GM18519 (cell line): ENCODE data around the gene PSMD12.
A peak's percentile ranks its signal among the peaks of the same experiment; 100 is the strongest.
"Not testable (repeated sequence)": the region's sequence is repeated elsewhere in the genome, so short reads cannot be mapped to it uniquely, and the experiment has no call there.

Experiments used
- ATAC-seq: cut with Tn5 transposase; IDR thresholded peaks from one replicate; pipeline ENCODE4 v1.9.1; 2021; ENCODE audit warnings: mild to moderate bottlenecking, moderate library complexity; ENCODE audit not compliant: unreplicated experiment, low FRiP score

The PSMD12 gene

DNA sequence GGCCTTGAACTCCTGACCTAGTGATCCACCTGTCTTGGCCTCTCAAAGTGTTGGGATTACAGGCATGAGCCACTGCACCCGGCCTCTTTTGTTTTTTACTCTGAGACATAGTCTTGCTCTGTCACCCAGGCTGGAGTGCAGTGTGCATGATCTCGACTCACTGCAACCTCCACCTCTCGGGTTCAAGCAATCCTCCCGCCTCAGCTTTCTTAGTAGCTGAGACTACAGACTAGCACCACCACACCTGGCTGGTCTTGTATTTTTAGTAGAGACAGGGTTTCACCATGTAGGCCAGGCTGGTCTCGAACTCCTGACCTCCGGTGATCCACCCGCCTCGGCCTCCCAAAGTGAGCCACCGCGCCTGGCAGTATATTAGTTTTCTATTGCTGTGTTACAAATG, 22.2 kb upstream of the PSMD12 start:
- not testable (repeated sequence) for ATAC-seq

- no peak for ATAC-seq
These were observed 20.7 kb upstream of the PSMD12 start for GRCh38 chr17:67386965-67387551.

GRCh38 chr17:67385122-67385988, 19.0 kb upstream of the PSMD12 start:
- no peak for ATAC-seq

- no peak for ATAC-seq
These were observed 15.5 kb upstream of the PSMD12 start for GRCh38 chr17:67381929-67382257.

DNA sequence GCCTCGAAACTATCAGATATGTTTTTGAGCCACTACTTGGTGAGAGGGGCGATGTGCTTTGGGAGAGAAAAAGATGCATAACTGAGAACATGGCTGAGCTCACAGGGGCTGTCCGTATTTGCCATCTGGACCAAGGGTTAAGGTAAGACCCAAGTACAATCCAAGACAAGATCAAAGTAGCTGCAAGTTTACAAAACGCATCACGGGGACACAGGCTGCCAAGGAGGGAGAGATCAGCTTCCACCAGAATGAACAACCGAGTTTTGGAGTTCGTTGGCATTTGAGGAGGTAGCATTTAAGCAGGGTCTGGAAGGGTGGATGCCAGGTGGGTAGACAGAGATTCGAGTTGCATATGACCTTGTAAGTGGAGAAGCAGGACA, 12.9 kb upstream of the PSMD12 start:
- no peak for ATAC-seq

GRCh38 chr17:67378454-67379250, 12.3 kb upstream of the PSMD12 start:
- ATAC-seq, result no peak

- no peak for ATAC-seq
These were observed 11.4 kb upstream of the PSMD12 start for GRCh38 chr17:67377488-67378453.

DNA sequence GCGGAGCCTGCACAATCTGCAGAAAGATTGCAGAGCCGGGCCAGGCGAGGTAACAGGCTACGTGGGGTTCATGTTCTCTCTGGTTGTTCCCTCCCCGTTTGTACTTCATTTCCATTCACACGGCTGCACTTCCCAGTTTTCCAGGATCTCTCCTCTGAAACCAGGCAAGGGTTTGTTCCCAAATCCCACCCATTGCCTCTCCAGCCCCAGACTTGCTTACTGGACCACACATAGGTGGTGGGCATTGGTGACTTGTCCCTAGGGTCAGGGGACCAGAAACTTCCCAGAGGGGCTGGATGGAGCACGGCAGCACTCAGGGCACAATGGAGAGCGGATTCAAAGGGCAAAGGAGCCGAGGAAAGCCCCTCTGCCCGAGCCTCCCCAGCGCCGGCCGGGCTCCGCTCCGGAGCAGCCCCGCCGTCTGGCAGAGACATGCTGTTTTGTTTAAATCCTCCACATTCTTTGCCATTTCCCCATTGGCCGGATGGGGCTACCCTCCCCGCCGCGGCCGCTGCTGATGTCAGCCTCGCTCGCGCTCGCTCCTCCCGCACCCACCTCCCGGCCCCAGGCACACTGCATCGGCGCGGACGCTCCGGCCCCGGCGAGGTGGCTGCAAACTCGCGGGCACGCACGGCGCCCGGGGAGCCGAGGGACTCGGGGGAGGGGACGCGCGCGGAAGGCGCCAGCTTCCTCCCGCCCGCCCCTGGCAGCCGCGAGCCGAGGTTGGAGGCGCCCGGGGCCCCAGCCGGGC, 10.5 kb upstream of the PSMD12 start, which contains the start of gene PITPNC1:
TSS of gene PITPNC1 (plus strand) at position 545 of the 751 bp plus-strand sequence.
- peak; percentile 55 for ATAC-seq

DNA sequence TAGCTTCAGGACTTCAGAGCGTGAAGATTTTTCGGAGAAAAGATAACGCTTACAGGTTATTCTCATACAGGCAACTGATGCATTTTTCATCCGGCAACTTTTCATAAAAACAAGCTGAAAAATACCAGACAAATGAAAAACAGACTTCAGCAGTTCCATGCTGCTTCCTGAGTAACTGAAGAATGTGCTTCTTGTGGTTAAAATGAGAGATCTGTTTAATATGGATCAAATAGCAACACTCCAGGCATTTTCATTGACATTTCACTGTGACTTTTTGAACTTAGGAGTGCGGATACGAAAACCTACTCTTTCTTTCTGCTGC, 10.0 kb upstream of the PSMD12 start:
- no peak for ATAC-seq

DNA sequence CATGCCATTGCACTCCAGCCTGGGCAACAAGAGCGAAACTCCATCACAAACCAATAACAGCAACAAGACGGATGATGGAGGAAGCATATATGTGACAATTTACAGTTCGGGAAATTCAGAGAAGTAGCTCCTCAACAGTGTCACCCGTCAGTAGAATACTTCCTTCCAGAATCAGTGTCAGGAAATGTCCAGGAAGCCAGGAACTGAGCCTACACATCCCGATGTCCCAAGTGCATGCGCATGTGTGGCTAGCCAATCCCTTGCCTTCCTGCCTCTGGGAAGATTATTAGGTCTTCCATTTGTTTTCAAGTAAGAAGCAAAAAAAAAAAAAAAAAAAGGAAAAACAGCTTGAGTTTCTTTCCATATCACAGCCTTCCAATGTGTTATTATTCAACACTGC, 9.3 kb upstream of the PSMD12 start:
- no peak for ATAC-seq

- ATAC-seq, result no peak
These were observed 8.7 kb upstream of the PSMD12 start for GRCh38 chr17:67375054-67375427.

- ATAC-seq, result no peak
These were observed 8.1 kb upstream of the PSMD12 start for GRCh38 chr17:67374329-67375053.

DNA sequence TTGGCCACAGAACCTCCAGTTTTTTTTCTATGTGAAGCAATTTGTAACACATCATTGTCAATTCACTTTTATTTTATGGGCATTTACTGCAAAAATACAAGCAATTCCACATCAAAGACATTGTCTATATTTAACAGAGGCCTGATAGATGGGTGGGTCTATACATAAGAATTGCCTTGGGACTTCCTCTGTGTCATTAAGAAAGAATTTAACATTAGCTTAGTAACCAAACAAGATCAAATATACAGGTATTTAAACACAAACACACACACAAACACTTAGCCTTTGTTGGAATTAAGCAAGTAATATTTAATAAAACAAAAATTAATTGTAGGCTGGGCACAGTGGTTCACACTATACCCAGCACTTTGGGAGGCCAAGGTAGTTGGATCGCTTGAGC, 6.4 kb upstream of the PSMD12 start:
- no peak for ATAC-seq

- ATAC-seq, result no peak
These were observed 3.3 kb upstream of the PSMD12 start for GRCh38 chr17:67369676-67370075.

- ATAC-seq, result no peak
These were observed 612 bp downstream of the PSMD12 start for GRCh38 chr17:67365738-67366192.

- no peak for ATAC-seq
These were observed 1.3 kb downstream of the PSMD12 start for GRCh38 chr17:67364847-67365737.

DNA sequence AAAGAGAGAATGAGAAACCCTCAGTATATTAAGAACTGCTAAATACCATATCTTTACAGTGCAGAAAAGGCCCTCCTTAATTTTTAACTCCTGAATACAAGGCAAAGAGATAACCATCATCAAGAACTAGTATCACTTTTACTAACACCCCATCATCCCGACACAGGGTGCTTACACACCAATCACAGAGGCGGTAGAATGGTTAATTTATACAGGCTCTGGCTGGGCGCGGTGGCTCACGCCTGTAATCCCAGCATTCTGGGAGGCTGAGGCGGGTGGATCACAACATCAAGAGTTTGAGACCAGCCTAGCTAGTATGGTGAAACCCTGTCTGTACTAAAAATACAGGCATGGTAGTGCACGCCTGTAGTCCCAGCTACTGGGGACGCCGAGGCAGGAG, 4.2 kb downstream of the PSMD12 start:
- ATAC-seq, result no peak

DNA sequence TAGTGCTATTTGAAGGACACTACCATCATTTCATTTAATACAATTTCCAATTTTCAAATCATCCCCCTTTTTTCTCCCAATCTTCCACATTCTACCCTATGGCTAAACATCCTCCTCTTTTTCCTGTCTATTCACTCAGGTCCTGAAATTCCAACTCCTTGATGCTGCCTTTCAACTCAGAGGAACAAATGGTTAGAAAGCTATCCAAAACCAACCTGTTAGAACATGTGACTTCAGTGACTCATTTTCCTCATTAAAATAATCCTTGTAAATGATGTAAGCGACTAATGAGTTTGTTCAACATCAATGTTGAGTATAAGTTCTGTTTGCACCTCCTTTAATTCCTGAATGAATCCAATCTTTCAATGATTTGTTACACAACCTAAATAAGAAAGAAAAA, 5.5 kb downstream of the PSMD12 start:
- ATAC-seq, result no peak
